ENCODE results near the gene CHRM1.
"Not testable (repeated sequence)": the region's sequence is repeated elsewhere in the genome, so short reads cannot be mapped to it uniquely, and the experiment has no call there.

Gene CHRM1

DNA sequence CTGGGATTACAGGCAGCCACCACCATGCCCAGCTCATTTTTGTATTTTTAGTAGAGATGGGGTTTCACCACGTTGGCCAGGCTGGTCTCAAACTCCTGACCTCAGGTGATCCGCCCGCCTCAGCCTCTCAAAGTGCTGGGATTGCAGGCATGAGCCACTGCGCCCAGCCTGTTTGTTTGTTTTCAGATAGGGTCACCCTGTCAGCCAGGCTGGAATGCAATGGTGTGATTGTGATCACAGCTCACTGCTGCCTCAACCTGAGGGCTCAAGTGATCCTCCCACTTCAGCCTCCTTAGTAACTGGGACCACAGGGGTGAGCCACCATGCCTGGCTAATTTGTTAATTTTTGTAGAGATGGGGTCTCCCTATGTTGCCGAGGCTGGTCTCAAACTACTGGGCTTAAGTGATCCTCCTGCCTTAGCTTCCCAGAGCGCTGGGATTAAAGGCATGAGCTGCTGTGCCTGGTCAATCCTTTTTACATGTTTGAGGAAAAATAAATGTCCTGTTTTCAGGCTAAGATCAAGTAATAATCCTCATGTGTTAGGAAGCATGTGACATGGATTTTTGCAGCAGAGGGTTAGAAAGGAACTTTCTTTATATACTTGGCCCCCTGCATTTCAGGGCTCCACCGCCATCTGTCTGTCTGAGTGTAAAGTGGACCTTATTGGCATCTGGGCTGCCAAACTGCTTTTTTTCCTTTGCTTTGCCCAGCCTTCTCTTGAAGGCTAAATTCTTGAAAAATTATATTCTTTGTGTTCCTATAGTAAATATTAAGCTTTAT lies 45.3 kb downstream of the CHRM1 start:
- DNase-seq, result no peak

DNA sequence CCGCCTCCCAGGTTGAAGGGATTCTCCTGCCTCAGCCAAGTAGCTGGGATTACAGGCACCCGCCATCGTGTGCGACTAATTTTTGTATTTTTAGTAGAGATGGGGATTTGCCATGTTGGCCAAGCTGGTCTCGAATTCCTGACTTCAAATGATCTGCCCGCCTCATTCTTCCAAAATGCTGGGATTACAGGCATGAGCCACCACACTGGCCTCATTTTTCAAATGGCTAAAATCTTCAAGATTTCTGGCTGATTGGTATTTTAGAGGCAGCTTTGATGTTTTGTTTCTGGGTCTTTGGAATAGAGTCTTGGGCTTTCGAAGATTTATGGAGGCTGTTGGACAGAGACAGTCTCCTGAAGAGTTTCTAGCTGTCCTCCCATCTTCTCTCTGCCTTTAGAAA lies 46.3 kb downstream of the CHRM1 start:
- DNase-seq, result no peak

DNA sequence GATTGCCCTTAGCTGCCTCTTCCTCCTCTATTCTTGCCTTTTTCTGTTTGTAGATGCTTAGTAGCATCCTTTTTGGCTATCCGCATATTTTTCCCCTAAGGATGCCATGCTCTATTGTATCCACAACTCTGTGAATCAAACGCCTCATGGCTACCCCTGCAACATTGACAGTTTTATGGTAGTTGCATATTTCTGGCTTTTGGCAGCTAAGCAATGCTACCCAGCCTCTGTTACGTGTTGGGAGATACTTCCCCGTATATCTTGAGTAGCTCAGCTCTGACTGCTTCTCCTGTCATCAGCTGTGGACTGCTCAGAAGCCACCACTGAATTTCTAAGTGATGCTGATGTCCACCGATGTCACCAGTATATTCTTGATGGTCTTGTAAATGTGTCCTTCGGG lies 55.5 kb downstream of the CHRM1 start:
- DNase-seq, result no peak

DNA sequence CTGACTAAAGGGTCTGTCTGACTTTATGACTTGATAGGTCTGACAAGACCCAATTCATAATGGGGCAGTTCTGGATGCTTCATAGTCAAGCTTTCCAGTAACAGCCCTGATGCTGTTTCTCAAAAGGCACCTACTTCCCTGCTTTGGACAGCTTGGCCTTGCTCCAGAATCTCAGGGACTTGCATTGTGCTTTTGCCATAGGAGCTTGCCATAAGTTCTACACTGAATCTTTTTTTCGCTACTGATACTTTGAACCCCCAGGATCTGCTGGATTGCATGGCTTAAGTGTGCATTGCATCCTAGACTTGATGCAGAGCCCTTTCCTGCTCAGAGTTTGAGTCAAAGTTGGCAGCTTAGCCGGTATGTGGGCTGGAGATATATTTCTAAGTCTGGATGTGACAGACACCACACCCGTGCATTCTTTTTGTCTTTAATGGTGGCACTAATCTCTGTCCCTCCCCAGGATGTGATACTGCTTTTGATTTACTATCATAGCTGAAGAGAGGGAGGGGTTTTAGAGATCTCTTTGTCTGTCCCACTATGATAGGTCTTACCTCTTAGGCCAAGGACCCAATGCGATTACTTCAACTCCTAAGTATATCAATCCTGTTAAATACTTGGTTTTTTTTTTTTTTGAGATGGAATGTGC lies 57.4 kb downstream of the CHRM1 start:
- no peak for DNase-seq

DNA sequence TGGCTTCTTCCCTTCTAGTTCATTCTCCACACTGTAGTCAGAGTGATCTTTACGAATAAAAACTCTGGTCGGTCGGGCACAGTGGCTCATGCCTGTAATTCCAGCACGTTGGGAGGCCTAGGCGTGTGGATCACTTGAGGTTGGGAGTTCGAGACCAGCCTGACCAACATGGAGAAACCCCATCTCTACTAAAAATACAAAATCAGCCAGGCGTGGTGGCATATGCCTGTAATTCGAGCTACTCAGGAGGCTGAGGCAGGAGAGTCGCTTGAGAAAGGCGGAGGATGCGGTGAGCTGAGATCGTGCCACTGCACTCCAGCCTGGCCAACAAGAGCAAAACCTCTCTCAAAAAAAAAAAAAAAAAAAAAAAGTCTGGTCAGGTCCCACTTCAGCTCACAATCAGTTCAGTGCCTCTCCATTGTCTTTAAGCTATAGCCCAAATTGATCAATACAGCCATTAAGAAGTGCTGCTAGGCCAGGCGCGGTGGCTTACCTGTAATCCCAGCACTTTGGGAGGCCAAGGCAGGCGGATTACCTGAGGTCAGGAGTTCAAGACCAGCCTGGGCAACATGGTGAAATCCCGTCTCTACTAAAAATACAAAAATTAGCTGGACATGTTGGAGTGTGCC lies 59.5 kb downstream of the CHRM1 start:
- DNase-seq, result not testable (repeated sequence)

DNA sequence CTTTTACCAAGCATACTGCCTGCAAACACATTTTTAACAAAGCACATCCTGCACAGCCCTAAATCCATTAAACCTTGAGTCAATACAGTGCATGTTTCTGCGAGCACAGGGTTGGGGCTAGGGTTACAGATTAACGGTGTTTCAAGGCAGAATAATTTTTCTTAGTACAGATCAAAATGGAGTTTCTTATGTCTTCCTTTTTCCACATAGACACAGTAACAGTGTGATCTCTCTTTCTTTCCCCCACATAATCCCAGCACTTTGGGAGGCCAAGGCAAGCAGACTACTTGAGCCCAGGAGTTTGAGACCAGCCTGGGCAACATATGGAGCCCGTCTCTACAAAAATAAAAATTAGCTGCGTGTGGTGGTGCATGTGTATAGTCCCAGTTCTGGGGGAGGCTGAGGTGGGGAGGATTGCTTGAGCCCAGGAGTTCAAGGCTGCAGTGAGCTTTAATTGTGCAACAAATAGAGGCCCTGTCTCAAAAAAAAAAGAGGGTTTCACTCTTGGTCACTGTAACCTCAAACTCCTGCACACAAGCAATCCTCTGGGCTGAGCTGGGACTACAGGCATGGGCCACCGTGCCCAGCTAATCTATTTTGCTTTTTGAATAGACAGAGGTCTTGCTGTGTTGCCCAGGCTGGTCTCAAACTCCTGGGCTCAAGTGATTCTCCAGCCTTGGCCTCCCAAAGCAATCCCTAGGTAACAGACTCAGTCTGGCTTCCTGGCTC lies 60.2 kb downstream of the CHRM1 start:
- DNase-seq, result no peak

DNA sequence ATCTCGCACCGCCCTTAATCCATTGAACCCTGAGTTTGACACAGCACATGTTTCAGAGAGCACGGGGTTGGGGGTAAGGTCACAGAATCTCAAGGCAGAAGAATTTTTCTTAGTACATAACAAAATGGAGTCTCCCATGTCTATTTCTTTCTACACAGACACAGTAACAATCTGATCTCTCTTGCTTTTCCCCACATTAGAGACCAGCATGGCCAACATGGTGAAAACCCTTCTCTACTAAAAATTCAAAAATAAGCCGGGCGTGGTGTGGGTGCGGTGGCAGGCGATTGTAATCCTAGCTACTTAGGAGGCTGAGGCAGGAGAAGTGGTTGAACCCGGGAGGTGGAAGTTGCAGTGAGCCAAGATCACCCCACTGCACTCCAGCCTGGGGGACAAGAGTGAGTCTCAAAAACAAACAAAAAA lies 61.9 kb downstream of the CHRM1 start:
- not testable (repeated sequence) for DNase-seq

Data from NCI-H526 (cell line).